ENCODE data around the gene PPP2R5D. TPM values are rescaled to one million over a fixed set of nuclear protein-coding genes. Genes with fewer than 3 reads are reported as not detected.
"Not testable (repeated sequence)": the region's sequence is repeated elsewhere in the genome, so short reads cannot be mapped to it uniquely, and the experiment has no call there.

PPP2R5D gene
- polyA plus RNA-seq, 3 donors from 2014 or later, result 17.1 to 29.9 (median 17.7) TPM

GRCh38 chr6:42954405-42954804, 30.0 kb upstream of the PPP2R5D start:
- H3K4me3 Mint-ChIP-seq; H3K4me1 Mint-ChIP-seq; DNase-seq; H3K9me3 Mint-ChIP-seq; H3K27ac Mint-ChIP-seq; H3K27me3 Mint-ChIP-seq (ENCODE audit: low read depth in 3 of 3); H3K36me3 Mint-ChIP-seq: not testable (repeated sequence)

GRCh38 chr6:42958125-42958524, 26.2 kb upstream of the PPP2R5D start:
- Mint-ChIP-seq H3K4me3 (no peak overlapping the region), H3K27ac (no peak overlapping the region), H3K36me3 (peaks cover 4 to 10% (median 5%) of the 10 kb centered on the region in 3 donors), H3K9me3 (no peaks in the 10 kb centered on the region), H3K4me1 (peaks cover 9 to 12% of the 10 kb centered on the region in 2 donors), H3K27me3 (ENCODE audit: low read depth in 3 of 3) (peaks cover 1 to 14% (median 4%) of the 10 kb centered on the region in 3 donors)
- DNase-seq, result no peak

- Mint-ChIP-seq H3K9me3 (no peaks in the 10 kb centered on the region), H3K27ac (no peak overlapping the region), H3K36me3 (peaks cover 4 to 15% (median 5%) of the 10 kb centered on the region in 3 donors), H3K27me3 (ENCODE audit: low read depth in 3 of 3) (peaks cover 1 to 14% (median 4%) of the 10 kb centered on the region in 3 donors), H3K4me3 (peak overlapping the region; percentile 47 to 78 (median 75)), H3K4me1 (peaks cover 9 to 12% of the 10 kb centered on the region in 2 donors)
- DNase-seq, result no peak
These were observed 24.5 kb upstream of the PPP2R5D start for GRCh38 chr6:42959917-42960242.

- Mint-ChIP-seq H3K36me3 (peaks cover 4 to 16% (median 5%) of the 10 kb centered on the region in 3 donors), H3K27ac (no peak within 1 kb of the TSS), H3K9me3 (no peaks in the 10 kb centered on the region), H3K4me3 (peak within 1 kb of the TSS; percentile 47 to 78 (median 75)), H3K4me1 (peaks cover 9 to 12% of the 10 kb centered on the region in 2 donors), H3K27me3 (ENCODE audit: low read depth in 3 of 3) (peaks cover 1 to 14% (median 5%) of the 10 kb centered on the region in 3 donors)
- peak in 1 of 3 donors; percentile 17 for DNase-seq
These were observed 23.9 kb upstream of the PPP2R5D start, which contains the start of gene GNMT for GRCh38 chr6:42960243-42961019. GNMT (plus strand) TSS chr6:42960754; CDS start chr6:42960768, 14 bp downstream.

- no peak for DNase-seq
- Mint-ChIP-seq H3K4me1 (peaks cover 9 to 12% of the 10 kb centered on the region in 2 donors), H3K27ac (no peak overlapping the region), H3K27me3 (ENCODE audit: low read depth in 3 of 3) (peaks cover 1 to 14% (median 5%) of the 10 kb centered on the region in 3 donors), H3K36me3 (peaks cover 4 to 16% (median 5%) of the 10 kb centered on the region in 3 donors), H3K4me3 (peak overlapping the region in 4 of 5 donors; percentile 39 to 78 (median 62)), H3K9me3 (no peaks in the 10 kb centered on the region)
These were observed 23.3 kb upstream of the PPP2R5D start for GRCh38 chr6:42961020-42961470.

GRCh38 chr6:42962096-42962495, 22.3 kb upstream of the PPP2R5D start:
- DNase-seq, result no peak
- Mint-ChIP-seq H3K27ac (no peak overlapping the region), H3K9me3 (no peaks in the 10 kb centered on the region), H3K36me3 (peaks cover 4 to 16% (median 5%) of the 10 kb centered on the region in 3 donors), H3K27me3 (ENCODE audit: low read depth in 3 of 3) (peaks cover 1 to 14% (median 6%) of the 10 kb centered on the region in 3 donors), H3K4me1 (peaks cover 9 to 12% of the 10 kb centered on the region in 2 donors), H3K4me3 (peak overlapping the region in 1 of 5 donors; percentile 38)

- H3K4me1 Mint-ChIP-seq, result peaks cover 9 to 12% of the 10 kb centered on the region in 2 donors
- peaks cover 4 to 16% (median 5%) of the 10 kb centered on the region in 3 donors for H3K36me3 Mint-ChIP-seq
- no peak for DNase-seq
- no peak overlapping the region for H3K4me3 Mint-ChIP-seq
- H3K27me3 Mint-ChIP-seq (ENCODE audit: low read depth in 3 of 3), result peaks cover 1 to 14% (median 6%) of the 10 kb centered on the region in 3 donors
- no peak overlapping the region for H3K27ac Mint-ChIP-seq
- H3K9me3 Mint-ChIP-seq, result no peaks in the 10 kb centered on the region
These were observed 21.7 kb upstream of the PPP2R5D start for GRCh38 chr6:42962502-42963178.

GRCh38 chr6:42963179-42963854, 21.1 kb upstream of the PPP2R5D start:
- Mint-ChIP-seq H3K27ac (no peak overlapping the region), H3K36me3 (peaks cover 4 to 16% (median 5%) of the 10 kb centered on the region in 3 donors), H3K4me3 (no peak overlapping the region), H3K4me1 (peaks cover 9 to 12% of the 10 kb centered on the region in 2 donors), H3K27me3 (ENCODE audit: low read depth in 3 of 3) (peaks cover 1 to 14% (median 6%) of the 10 kb centered on the region in 3 donors), H3K9me3 (no peaks in the 10 kb centered on the region)
- DNase-seq, result no peak

GRCh38 chr6:42963855-42964605, 20.3 kb upstream of the PPP2R5D start:
- peaks cover 4 to 16% (median 5%) of the 10 kb centered on the region in 3 donors for H3K36me3 Mint-ChIP-seq
- H3K27me3 Mint-ChIP-seq (ENCODE audit: low read depth in 3 of 3), result peaks cover 1 to 14% (median 6%) of the 10 kb centered on the region in 3 donors
- peaks cover 9 to 12% of the 10 kb centered on the region in 2 donors for H3K4me1 Mint-ChIP-seq
- no peak overlapping the region for H3K27ac Mint-ChIP-seq
- H3K9me3 Mint-ChIP-seq, result no peaks in the 10 kb centered on the region
- peak in 1 of 3 donors; percentile 32 for DNase-seq
- H3K4me3 Mint-ChIP-seq, result no peak overlapping the region

GRCh38 chr6:42966571-42966970, 17.8 kb upstream of the PPP2R5D start:
- Mint-ChIP-seq H3K9me3 (no peaks in the 10 kb centered on the region), H3K4me3 (no peak overlapping the region), H3K4me1 (no peaks in the 10 kb centered on the region), H3K27ac (no peak overlapping the region), H3K27me3 (ENCODE audit: low read depth in 3 of 3) (peaks cover 0 to 4% (median 4%) of the 10 kb centered on the region in 3 donors), H3K36me3 (peaks cover 4 to 16% (median 5%) of the 10 kb centered on the region in 3 donors)
- no peak for DNase-seq

GRCh38 chr6:42967228-42967627, 17.1 kb upstream of the PPP2R5D start:
- Mint-ChIP-seq H3K27ac (no peak overlapping the region), H3K4me3 (no peak overlapping the region), H3K27me3 (ENCODE audit: low read depth in 3 of 3) (peaks cover 0 to 3% (median 2%) of the 10 kb centered on the region in 3 donors), H3K9me3 (no peaks in the 10 kb centered on the region), H3K36me3 (peaks cover 0 to 10% (median 0%) of the 10 kb centered on the region in 3 donors), H3K4me1 (no peaks in the 10 kb centered on the region)
- no peak for DNase-seq

GRCh38 chr6:42968126-42968701, 16.2 kb upstream of the PPP2R5D start:
- Mint-ChIP-seq H3K4me3 (no peak overlapping the region), H3K27ac (no peak overlapping the region), H3K36me3 (peaks cover 0 to 6% (median 0%) of the 10 kb centered on the region in 3 donors), H3K27me3 (ENCODE audit: low read depth in 3 of 3) (peaks cover 0 to 3% (median 0%) of the 10 kb centered on the region in 3 donors), H3K4me1 (no peaks in the 10 kb centered on the region), H3K9me3 (no peaks in the 10 kb centered on the region)
- DNase-seq, result no peak

GRCh38 chr6:42968783-42969182, 15.6 kb upstream of the PPP2R5D start:
- H3K27me3 Mint-ChIP-seq (ENCODE audit: low read depth in 3 of 3), result peaks cover 0 to 3% (median 0%) of the 10 kb centered on the region in 3 donors
- H3K36me3 Mint-ChIP-seq, result peaks cover 0 to 6% (median 0%) of the 10 kb centered on the region in 3 donors
- no peak overlapping the region for H3K4me3 Mint-ChIP-seq
- no peak for DNase-seq
- H3K4me1 Mint-ChIP-seq, result peaks cover under 1 to 1% of the 10 kb centered on the region in 2 donors
- H3K27ac Mint-ChIP-seq, result no peak overlapping the region
- H3K9me3 Mint-ChIP-seq, result no peaks in the 10 kb centered on the region

All from immature natural killer cell (primary cell).